ENCODE measurements around the gene MYH4.

DNA sequence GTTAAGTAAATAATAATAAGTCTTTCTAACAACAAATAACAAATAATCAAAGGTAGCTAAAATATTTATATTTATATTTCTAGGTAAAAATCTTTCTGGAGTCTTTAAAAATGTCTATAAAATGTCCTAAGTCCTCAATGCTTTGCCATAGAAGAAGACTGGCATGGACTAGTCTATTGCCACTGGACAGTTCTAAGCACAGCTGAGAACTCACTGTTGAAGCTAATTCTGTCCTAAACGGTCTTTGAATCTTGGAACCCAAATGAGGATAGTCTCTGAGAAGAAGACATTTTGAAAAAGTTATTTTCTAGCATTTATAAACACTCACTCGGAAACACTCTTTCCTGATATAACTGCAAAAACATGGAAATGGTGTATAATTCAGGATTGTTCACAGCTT is 48.1 kb downstream of the MYH4 start:
- TF ChIP-seq POLR2A (IDR thresholded peaks at IDR 0.05; ENCODE audit: low read depth, low read length) (no peak), RFX5 (IDR thresholded peaks at IDR 0.05; ENCODE audit: low read depth, low read length) (no peak), CHD1 (IDR thresholded peaks at IDR 0.05; ENCODE audit: low read depth, low read length) (no peak), RCOR1 (IDR thresholded peaks at IDR 0.05; ENCODE audit: insufficient replicate concordance, low read length) (no peak), RAD21 (IDR thresholded peaks at IDR 0.05; ENCODE audit: low read length) (no peak), FOS (IDR thresholded peaks at IDR 0.05; ENCODE audit: low read depth, low read length) (no peak)
- TF ChIP-seq, protein P1, sequence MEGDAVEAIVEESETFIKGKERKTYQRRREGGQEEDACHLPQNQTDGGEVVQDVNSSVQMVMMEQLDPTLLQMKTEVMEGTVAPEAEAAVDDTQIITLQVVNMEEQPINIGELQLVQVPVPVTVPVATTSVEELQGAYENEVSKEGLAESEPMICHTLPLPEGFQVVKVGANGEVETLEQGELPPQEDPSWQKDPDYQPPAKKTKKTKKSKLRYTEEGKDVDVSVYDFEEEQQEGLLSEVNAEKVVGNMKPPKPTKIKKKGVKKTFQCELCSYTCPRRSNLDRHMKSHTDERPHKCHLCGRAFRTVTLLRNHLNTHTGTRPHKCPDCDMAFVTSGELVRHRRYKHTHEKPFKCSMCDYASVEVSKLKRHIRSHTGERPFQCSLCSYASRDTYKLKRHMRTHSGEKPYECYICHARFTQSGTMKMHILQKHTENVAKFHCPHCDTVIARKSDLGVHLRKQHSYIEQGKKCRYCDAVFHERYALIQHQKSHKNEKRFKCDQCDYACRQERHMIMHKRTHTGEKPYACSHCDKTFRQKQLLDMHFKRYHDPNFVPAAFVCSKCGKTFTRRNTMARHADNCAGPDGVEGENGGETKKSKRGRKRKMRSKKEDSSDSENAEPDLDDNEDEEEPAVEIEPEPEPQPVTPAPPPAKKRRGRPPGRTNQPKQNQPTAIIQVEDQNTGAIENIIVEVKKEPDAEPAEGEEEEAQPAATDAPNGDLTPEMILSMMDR (conservative IDR thresholded peaks at IDR 0.05; ENCODE audit: low read depth, low read length), result no peak
- TF ChIP-seq, protein P2, sequence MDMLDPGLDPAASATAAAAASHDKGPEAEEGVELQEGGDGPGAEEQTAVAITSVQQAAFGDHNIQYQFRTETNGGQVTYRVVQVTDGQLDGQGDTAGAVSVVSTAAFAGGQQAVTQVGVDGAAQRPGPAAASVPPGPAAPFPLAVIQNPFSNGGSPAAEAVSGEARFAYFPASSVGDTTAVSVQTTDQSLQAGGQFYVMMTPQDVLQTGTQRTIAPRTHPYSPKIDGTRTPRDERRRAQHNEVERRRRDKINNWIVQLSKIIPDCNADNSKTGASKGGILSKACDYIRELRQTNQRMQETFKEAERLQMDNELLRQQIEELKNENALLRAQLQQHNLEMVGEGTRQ (IDR thresholded peaks at IDR 0.05; ENCODE audit: low read depth, low read length), result no peak
